Neural crest cell (in vitro differentiated cells): ENCODE measurements around the gene TTC36. TPM values are rescaled to one million over a fixed set of nuclear protein-coding genes. Genes with fewer than 3 reads are reported as not detected.
"Not testable (repeated sequence)": the region's sequence is repeated elsewhere in the genome, so short reads cannot be mapped to it uniquely, and the experiment has no call there.

ENCODE experiments used
- DNase-seq: peaks from one replicate; pipeline ENCODE4 v3.0.0; 2021; ENCODE audit warnings: low read depth, mixed read lengths, low spot score
- H3K27ac Mint-ChIP-seq: one replicate; pipeline ENCODE4 v1.8.0; 2021; ENCODE audit warnings: mild to moderate bottlenecking, mixed read lengths; ENCODE audit not compliant: unreplicated experiment
- H3K27me3 Mint-ChIP-seq: 2 replicates; pipeline ENCODE4 v1.8.0; 2021; ENCODE audit warnings: low read depth, mild to moderate bottlenecking, mixed read lengths
- H3K36me3 Mint-ChIP-seq: 2 replicates; pipeline ENCODE4 v1.8.0; 2021; ENCODE audit warnings: low read depth, mild to moderate bottlenecking, mixed read lengths
- H3K4me1 Mint-ChIP-seq: 2 replicates; pipeline ENCODE4 v1.8.0; 2021; ENCODE audit warnings: mixed read lengths
- H3K4me3 Mint-ChIP-seq: one replicate; pipeline ENCODE4 v1.8.0; 2021; ENCODE audit warnings: mild to moderate bottlenecking, mixed read lengths
- H3K9me3 Mint-ChIP-seq: 2 replicates; pipeline ENCODE4 v1.8.0; 2021; ENCODE audit warnings: mixed read lengths
- CTCF ChIP-seq: fragments of 200-600 bp; sonication (generic); conservative IDR thresholded peaks from 2 replicates; pipeline ENCODE4 v1.5.0; 2021; ENCODE audit warnings: antibody characterized with exemption, mild to moderate bottlenecking
- total RNA-seq: library from RNA; stranded (reverse); gene quantifications from 2 replicates; pipeline ENCODE4 v1.2.1, GENCODE V29; 2021

TTC36 gene
- total RNA-seq, 1 donor from 2014 or later: 1.2 TPM

- Mint-ChIP-seq H3K36me3 (no peaks in the 10 kb centered on the region), H3K27me3 (no peaks in the 10 kb centered on the region), H3K9me3 (no peaks in the 10 kb centered on the region), H3K27ac (peak overlapping the region; percentile 43), H3K4me3 (peak overlapping the region; percentile 86), H3K4me1 (peaks cover 42% of the 10 kb centered on the region)
- no peak for DNase-seq
- TF ChIP-seq CTCF: no peak
Measured at GRCh38 chr11:118574636-118575035, 47.4 kb downstream of the TTC36 start.

- DNase-seq, H3K27me3 Mint-ChIP-seq, H3K9me3 Mint-ChIP-seq, H3K36me3 Mint-ChIP-seq, H3K27ac Mint-ChIP-seq: not testable (repeated sequence)
- peaks cover 28% of the 10 kb centered on the region for H3K4me1 Mint-ChIP-seq
- H3K4me3 Mint-ChIP-seq: peak overlapping the region; percentile 27
Measured at GRCh38 chr11:118577995-118578394, 50.7 kb downstream of the TTC36 start.

Other genes with a start within 250 kb of the TTC36 start
- not detected in 2 replicates for gene CD3E, start 222.7 kb upstream of the TTC36 start, total RNA-seq
- not detected in 2 replicates for gene CD3D, start 184.8 kb upstream of the TTC36 start, total RNA-seq
- gene CD3G, start 183.1 kb upstream of the TTC36 start, total RNA-seq: not detected in 2 replicates
- 35.1 and 35.9 TPM in 2 replicates for gene UBE4A, start 167.9 kb upstream of the TTC36 start, total RNA-seq
- gene ATP5MG, start 125.9 kb upstream of the TTC36 start, total RNA-seq: 227 and 233 TPM in 2 replicates
- 78.8 and 86.3 TPM in 2 replicates for gene KMT2A, start 91.0 kb upstream of the TTC36 start, total RNA-seq
- gene TMEM25, start 3.7 kb downstream of the TTC36 start, total RNA-seq: 27.6 and 28.6 TPM in 2 replicates
- 24.2 and 24.4 TPM in 2 replicates for gene IFT46, start 38.5 kb downstream of the TTC36 start, total RNA-seq
- 122 and 128 TPM in 2 replicates for gene ARCN1, start 44.9 kb downstream of the TTC36 start, total RNA-seq
- gene PHLDB1, start 80.1 kb downstream of the TTC36 start, total RNA-seq: 108 and 120 TPM in 2 replicates
- not detected in 2 replicates for gene TREH, start 152.2 kb downstream of the TTC36 start, total RNA-seq